ENCODE results near the gene SAMHD1.
"Not testable (repeated sequence)": the region's sequence is repeated elsewhere in the genome, so short reads cannot be mapped to it uniquely, and the experiment has no call there.

Gene SAMHD1

GRCh38 chr20:36906086-36906485 lies 45.4 kb downstream of the SAMHD1 start:
- DNase-seq: not testable (repeated sequence)

GRCh38 chr20:36905566-36905965 lies 45.9 kb downstream of the SAMHD1 start:
- not testable (repeated sequence) for DNase-seq

GRCh38 chr20:36904690-36905089 lies 46.8 kb downstream of the SAMHD1 start:
- no peak for DNase-seq

- no peak for DNase-seq
These were observed 56.5 kb downstream of the SAMHD1 start for GRCh38 chr20:36895036-36895435.

GRCh38 chr20:36893801-36894200 lies 57.7 kb downstream of the SAMHD1 start:
- DNase-seq: no peak

- DNase-seq: no peak
These were observed 60.3 kb downstream of the SAMHD1 start for GRCh38 chr20:36891211-36891610.

- DNase-seq: no peak
These were observed 60.9 kb downstream of the SAMHD1 start for GRCh38 chr20:36890586-36890985.

GRCh38 chr20:36888880-36889516 lies 62.5 kb downstream of the SAMHD1 start:
- DNase-seq: no peak

- DNase-seq: no peak
These were observed 63.8 kb downstream of the SAMHD1 start for GRCh38 chr20:36887752-36888090.

GRCh38 chr20:36886859-36887751 lies 64.4 kb downstream of the SAMHD1 start:
- peak; percentile 74 for DNase-seq

- no peak for DNase-seq
These were observed 66.2 kb downstream of the SAMHD1 start for GRCh38 chr20:36885356-36885755.

GRCh38 chr20:36883977-36884535 lies 67.5 kb downstream of the SAMHD1 start:
- no peak for DNase-seq

- peak; percentile 20 for DNase-seq
These were observed 69.6 kb downstream of the SAMHD1 start for GRCh38 chr20:36881888-36882287.

GRCh38 chr20:36881331-36881730 lies 70.2 kb downstream of the SAMHD1 start:
- DNase-seq: peak; percentile 3

GRCh38 chr20:36880741-36881250 lies 70.7 kb downstream of the SAMHD1 start:
- DNase-seq: no peak

- DNase-seq: no peak
These were observed 72.6 kb downstream of the SAMHD1 start for GRCh38 chr20:36878941-36879340.

GRCh38 chr20:36876473-36876833 lies 75.1 kb downstream of the SAMHD1 start:
- no peak for DNase-seq

GRCh38 chr20:36875702-36876472 lies 75.6 kb downstream of the SAMHD1 start, which contains the start of gene TLDC2:
Gene TLDC2, plus strand, starts transcription at chr20:36876138. Its CDS starts 37 bp downstream, at chr20:36876175.
- peak; percentile 72 for DNase-seq

- not testable (repeated sequence) for DNase-seq
These were observed 76.4 kb downstream of the SAMHD1 start for GRCh38 chr20:36875093-36875492.

- no peak for DNase-seq
These were observed 77.9 kb downstream of the SAMHD1 start for GRCh38 chr20:36873498-36874189.

GRCh38 chr20:36872852-36873251 lies 78.7 kb downstream of the SAMHD1 start:
- DNase-seq: no peak

Data from NCI-H510A (cell line).